HUDEP-2 (cell line): ENCODE measurements around the gene NTRK3.

ENCODE experiments used
- DNase-seq, 76 experiments: peaks; one replicate each; lab custom pipeline; 2025; ENCODE audit not compliant: unreplicated experiment in 76 of 76; lab: John Stamatoyannopoulos, UW

The NTRK3 gene

DNA sequence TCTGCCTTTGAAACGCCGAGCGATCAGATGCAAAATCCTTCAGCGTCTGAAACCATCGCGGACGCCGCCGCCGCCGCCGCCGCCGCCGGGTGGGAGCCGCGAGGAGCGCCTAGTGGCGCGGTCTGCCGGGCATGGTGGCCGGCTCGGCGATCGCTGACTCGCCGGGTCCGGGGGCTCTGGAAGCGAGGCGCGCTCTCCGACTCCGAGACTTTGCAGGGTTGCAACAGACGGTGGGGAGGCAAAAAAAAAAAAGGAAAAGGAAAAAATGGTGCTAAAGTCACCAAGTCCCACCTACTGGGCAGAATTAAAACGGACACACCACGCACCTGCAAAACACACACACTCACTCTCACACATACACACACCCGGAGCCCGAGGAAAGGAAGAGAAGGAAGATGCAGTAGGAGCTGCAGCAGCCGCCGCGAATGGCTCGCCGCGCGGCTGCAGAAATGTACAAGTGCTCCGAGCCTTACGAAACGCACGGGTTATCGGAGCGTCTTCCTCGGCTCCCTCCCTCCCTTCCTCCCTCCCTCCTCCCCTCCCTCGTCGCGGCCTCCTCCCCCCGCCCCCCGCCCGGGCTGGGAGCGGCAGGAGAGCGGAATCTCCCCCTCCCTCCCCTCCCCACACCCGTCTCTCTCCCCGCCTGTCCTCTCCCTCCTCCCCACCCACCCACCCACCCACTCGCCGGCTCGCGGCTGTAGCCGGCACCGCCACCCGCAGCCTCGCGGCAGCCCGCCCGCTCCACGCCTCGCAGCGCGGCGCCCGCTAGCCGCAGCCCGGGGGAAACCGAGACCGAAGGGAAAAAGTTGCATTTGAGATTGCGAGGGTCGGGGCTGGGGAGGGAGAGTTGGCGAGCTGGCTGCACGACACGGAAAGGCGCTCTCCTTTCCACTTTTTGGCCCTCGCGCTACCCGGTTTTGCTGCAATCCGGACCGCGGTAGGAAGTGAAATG lies at the start of gene NTRK3:
Gene NTRK3, minus strand, starts transcription at position 461 of the 952 bp plus-strand sequence. CDS start 586 bp downstream, outside the sequence.
- no peak for DNase-seq

GRCh38 chr15:88303395-88303794 lies 46.9 kb upstream of the NTRK3 start:
- no peak for DNase-seq

- no peak for DNase-seq
These were observed 45.8 kb upstream of the NTRK3 start for GRCh38 chr15:88302373-88302772.

DNA sequence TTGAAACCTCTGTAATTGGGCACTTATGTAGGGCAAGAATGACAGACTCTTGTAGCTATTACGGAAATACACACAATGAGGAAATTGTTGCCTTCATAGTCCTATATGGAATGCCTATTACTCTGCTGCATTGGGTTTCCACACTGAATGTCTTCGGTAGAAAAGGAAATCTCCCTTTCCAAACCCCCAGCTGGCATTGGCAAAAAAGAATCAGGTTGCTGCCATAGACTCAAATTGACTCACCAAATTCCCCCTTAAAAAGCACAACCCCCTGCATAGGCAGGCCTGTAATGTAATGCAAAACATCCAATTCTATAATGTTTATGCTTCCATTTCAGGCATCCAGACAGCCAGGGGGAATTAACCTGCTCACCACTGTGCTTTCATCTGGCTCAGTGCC lies 44.8 kb upstream of the NTRK3 start:
- DNase-seq = no peak

DNA sequence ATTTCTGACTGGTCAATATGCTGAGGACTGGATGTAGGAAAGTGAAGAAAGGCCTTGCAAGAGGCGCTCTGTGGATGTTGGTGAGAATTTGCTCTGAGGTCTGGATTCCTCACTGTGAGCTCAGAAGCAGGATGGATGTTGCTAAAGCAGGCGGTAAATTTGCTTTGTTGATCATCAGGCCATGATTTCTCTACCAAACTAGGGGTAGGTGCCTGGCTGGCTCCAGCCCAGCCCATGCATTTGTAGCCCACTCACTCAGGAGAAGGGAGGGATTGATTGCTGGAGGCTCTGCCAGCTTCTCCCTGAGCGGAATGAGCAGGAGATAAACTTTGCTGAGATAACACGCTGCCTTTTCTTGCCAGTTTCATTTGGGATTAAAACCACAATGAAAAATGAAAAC lies 44.3 kb upstream of the NTRK3 start:
- no peak for DNase-seq

DNA sequence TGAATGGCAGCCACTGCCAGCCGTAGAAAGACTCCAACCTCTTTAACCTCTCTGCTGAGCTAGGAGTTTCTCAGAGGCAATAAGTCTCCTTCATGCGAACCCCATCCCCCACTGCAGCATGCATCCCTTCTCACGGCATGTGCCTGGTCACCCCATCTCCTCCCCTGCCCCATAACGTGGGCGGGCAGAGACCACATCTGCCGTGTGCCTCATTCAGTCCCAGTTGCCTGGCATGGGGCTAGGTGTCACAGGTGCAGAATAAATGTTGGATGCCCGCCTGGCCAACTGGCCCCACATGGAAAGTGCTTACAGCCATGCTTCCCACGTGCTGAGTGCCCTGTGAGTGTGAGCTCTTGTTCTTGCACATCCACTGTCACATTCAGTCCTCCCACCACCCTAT lies 43.5 kb upstream of the NTRK3 start:
- DNase-seq = no peak

DNA sequence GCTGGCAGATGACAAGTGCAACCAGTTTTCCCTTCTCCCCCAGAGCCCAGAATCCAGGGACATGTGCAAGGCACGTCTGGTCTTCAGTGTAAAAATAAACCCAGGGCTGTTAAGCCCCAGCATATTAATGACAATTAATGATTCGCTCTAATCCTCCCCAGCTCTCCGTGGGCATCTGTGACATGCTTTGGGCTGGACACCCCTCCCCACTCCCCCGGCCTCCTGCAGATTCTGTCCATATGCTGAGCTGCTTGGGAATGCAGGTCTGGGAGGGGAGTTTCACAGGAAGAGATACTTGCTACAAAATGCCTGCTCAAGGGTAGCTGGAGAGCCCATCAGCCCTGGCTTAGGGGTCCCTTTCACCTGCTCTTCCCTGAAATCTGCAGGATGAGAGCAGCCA lies 43.0 kb upstream of the NTRK3 start:
- DNase-seq = no peak

DNA sequence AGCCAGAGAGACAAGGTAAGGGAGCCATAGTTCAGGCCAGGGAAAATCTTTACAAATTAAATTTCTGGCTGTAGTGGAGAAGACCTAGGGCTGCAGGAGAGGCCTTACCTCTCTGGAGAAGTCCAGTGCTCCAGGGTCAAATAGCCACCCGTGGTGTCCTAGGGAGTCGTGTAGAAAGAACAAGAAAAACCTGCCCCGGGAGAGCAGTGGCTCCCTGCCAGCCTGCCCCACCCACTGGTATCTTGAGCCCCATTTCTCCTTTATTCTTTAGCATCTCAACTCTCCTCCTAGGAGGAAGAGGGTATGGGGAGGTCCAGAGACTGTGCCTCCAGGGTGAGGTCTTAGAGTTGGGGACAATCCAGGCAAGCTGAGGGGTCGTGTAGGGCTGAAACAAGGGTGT lies 32.1 kb upstream of the NTRK3 start:
- no peak for DNase-seq

DNA sequence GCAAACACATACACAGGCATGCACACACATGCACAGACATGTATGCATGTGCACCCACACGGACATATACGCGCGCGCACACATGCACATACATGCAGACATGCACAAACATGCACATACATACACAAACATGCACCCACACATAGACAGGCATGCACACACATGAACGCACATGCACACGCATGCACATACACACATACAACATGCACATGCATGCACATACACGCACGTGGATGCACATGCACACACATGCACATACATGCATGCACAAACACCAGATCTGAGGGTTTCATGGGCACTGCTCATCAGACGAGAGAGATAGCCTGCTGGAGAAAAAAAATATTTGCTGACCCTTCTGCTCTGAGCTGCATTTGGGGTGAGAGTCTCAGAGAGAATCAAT lies 31.7 kb upstream of the NTRK3 start:
- no peak for DNase-seq

DNA sequence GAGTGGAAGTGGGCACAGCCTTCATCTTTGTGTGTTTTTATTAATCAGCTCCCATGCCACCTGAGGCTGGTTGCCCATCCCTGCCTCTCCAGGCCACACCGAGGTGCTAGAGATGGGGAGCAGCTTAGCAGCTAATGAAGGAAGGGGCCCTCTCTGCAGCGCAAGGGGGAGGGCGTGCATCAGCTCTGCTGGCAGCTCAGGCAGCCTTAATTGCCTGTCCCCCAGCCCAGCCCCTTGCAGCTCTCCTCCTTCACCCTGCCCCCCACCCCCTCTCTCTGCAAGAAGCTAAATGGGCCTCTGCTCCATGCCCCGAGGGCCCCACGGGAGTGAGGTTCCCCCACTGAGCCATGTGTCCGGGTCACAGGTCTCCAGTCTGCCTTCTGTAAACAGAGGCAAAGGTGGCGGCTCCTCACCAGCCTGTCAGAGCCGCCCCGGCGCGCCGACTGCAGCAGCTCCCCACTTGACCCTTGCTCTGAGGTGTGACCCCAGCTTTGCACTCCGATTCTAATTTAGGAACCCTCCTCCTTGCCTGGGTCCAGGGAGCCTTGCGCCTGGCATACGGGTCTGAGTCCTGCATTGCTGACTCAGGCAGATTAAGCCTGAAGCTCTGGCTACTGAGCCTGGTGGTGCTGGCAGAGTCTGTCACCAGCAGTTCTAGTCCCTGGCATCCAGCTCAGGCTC lies 27.9 kb upstream of the NTRK3 start:
- no peak for DNase-seq

DNA sequence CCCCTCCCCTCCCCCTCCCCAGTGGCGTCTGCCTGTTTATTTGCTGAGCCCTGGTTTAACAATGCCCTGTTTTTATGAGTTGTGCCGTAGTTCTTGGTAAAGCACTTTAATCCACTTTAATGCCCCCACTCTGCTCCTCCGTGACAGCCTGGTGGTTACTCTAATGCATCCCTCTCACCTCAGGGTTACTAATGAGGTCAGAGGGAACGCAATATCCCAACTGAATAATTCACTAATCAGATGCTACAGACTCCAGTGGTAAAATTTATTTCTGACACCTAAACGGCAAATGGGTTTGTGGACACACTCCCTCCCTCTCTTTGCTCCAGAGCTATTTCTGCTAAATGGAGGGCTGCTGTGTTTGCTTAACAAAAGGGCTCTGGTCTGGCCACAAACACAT lies 26.1 kb upstream of the NTRK3 start:
- no peak for DNase-seq

DNA sequence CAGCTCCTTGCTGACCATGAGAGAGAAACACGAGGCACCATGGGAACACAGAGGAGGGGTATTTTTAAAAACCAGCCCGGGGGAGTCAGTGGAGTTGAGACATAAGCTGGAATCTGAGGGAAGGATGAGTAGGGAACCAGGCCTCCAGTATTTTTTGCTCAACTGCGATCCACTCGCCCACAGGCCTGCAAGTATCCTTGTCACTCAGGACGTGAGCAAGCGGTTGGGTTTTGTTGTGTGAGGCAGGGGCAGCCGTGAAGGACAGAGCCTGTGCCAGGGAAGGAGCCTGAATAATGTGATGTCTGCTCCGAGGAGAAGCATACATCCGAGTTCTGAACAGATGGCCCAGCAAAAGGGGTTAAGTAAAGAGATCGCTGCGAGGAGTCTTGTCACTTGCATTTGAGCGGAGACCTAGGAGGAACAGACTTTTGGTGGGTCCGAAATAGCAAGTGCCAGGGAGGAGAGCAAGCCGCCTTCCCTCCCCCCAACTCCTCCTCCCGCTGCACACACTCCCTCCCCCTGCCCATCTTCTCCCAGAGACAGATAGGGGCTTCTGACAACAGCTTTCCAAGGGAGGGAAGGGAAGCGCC lies 20.4 kb upstream of the NTRK3 start:
- no peak for DNase-seq

- no peak for DNase-seq
These were observed 19.3 kb upstream of the NTRK3 start for GRCh38 chr15:88275804-88276203.

- peak in 50 of 76 experiments; percentile 1 to 71 (median 26) for DNase-seq
These were observed 18.3 kb upstream of the NTRK3 start for GRCh38 chr15:88274553-88275460.

GRCh38 chr15:88272421-88272820 lies 15.9 kb upstream of the NTRK3 start:
- no peak for DNase-seq

DNA sequence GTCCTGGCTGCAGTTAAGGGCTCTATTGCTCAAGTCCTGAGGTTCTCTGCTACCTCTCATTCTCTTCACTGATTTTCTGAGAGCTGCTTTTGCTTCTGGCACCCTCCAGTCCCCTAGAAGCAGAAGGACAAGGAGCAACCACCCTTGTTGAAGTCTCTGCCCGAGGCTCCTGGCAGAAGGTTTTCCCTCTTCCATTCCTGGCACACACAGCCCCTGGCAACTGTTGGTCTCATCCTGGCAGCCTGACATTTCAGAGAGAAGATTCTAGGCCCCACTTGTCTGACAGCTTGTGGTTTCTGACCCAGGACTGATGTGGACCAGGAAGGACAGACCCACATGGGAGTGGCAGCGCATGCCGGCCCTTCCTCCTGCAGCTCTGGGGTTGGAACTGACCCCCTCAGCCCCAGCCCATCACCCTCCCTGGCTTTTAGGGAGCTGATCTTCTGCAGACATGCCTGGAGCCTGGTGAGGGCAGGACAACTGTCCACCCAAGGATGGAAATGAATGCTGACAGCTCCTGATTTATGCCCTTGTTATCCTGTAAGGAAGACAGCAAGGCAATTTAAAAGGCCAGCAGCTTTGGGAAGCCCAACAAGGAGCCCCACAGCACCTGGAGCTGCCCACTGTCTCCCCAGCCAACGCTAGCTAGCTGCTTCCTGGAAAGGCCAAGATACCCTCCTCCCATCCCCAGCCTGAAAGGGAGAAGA lies 13.0 kb upstream of the NTRK3 start:
- no peak for DNase-seq

DNA sequence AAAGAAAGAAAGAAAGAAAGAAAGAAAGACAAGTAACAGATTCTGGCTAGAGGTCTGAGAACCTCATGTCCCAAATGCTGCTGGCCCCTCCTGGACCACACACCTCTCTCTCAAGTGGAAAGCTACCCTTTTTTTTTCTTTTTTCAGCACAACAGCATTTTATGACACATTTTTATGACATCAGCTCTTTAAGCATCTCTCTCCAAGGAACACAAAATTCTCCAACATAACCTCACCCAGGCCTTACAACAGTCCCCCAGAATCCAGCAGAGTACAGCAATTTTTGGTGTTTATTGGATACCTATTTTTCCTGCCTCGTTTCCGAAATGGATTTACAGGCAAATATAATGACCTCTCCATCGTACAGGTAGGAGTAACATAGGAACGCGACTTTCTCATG lies 11.2 kb upstream of the NTRK3 start:
- DNase-seq = no peak

DNA sequence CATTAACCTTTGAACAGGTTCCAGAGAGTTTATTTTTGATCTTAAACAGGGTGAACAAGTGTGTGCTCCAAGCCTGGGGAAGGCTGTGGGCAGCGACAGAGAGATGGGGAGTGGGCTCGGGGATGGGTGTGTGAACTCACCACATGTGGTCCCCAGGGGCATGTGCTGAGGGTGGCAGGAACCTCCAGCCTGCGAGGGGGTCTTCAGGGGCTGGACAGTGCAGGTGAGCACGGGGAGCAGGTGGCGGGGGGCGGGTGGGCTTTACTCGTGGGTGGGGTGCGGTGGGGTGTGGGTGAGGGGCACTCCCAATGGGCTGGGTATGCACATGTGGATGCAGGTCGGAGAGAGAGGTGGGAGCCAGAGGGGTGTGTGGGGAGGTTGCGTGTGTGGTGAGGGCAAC lies 9.6 kb upstream of the NTRK3 start:
- DNase-seq = no peak

DNA sequence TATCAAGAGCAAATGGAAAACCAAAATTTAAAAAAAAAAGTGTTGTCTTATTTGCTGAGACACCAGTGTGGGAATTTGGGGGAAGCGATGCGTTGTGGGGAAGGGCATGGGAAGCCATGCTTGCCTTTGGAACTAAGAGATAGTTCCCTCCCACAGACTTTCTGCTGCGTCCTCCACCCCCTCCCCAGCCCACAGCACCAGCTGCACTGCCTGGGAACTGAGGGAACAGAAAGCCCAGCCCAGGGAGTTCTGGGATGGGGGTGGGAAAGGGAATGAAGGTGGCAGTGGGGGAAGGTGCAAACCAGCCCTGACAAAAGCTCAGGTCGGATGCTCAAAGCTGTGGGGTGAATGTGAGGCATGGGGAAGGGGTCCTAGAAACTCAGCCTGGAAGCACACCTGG lies 8.1 kb upstream of the NTRK3 start:
- DNase-seq = no peak

DNA sequence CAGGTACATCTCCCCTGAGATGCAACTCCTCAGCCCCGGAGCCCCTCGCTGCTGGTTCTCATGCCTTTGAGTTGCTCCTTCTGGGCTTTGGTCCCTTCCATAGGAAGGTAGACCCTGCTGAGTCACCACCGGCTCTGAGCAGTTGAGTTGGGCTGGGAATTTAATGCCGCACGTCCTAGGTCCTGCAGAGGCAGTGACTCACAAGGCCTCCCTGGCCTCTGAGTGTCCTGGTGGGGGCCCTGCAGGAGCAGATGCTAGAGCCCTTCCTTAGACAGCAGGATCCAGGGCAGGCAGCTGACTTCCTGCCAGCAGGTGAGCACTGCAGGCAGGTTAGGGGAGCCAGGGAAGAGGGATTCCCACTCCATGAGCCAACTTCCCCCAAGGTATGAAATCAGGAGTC lies 5.5 kb upstream of the NTRK3 start:
- DNase-seq = no peak
